Activated CD8-positive, alpha-beta memory T cell treated with anti-CD3 and anti-CD28 coated beads for 36 hours (primary cell): ENCODE results near the gene DEPDC4. TPM values are rescaled to one million over a fixed set of nuclear protein-coding genes. Genes with fewer than 3 reads are reported as not detected.

ENCODE experiments used
- total RNA-seq, 2 experiments: library from RNA; stranded (reverse); gene quantifications; one replicate each; pipeline ENCODE4 v1.2.3, GENCODE V29; 2021

Gene DEPDC4
- total RNA-seq, 2 experiments from 2014 or later = 1.2 to 1.5 TPM

Other genes starting within 250 kb of the DEPDC4 start
- gene BLTP3B, start 124.2 kb downstream of the DEPDC4 start, total RNA-seq = 10 to 100 TPM; 54.6 to 57.4 TPM
- gene ACTR6, start 66.3 kb downstream of the DEPDC4 start, total RNA-seq = 10 to 100 TPM; 33.8 to 34.5 TPM
- 10 to 100 TPM; 29.4 to 30.3 TPM for gene SCYL2, start 98 bp upstream of the DEPDC4 start, total RNA-seq
- not detected for gene SLC17A8, start 90.0 kb upstream of the DEPDC4 start, total RNA-seq
- not detected for gene NR1H4, start 206.8 kb upstream of the DEPDC4 start, total RNA-seq